T-cell (primary cell): ENCODE results near the gene DHX57. TPM values are rescaled to one million over a fixed set of nuclear protein-coding genes. Genes with fewer than 3 reads are reported as not detected.
"Not testable (repeated sequence)": the region's sequence is repeated elsewhere in the genome, so short reads cannot be mapped to it uniquely, and the experiment has no call there.

Experiments
- ATAC-seq, 4 experiments: fragments of 200-7000 bp in 3 of 4; fragments of 150-1000 bp in 1 of 4; cut with Tn5 transposase; replicated peaks in 1 of 4; 1 replicate in 3 of 4; 2 replicates in 1 of 4; pipeline ENCODE4 v1.10.0; 2021; ENCODE audit warnings: moderate library complexity in 3 of 4, mild to moderate bottlenecking in 2 of 4, moderate number of reproducible peaks in 1 of 4
- CTCF ChIA-PET, 2 donors: fragments of 300-600 bp; sonication (Branson Sonifier 250); formaldehyde crosslinking; loops; one replicate each; lab custom pipeline; 2022; ENCODE audit warnings: antibody characterized with exemption in 2 of 2; lab: Charles Lee
- POLR2A ChIA-PET, 2 donors: fragments of 300-600 bp; sonication (Branson Sonifier 250); formaldehyde crosslinking; loops; one replicate each; lab custom pipeline; 2022; ENCODE audit warnings: antibody characterized with exemption in 2 of 2; lab: Charles Lee
- DNase-seq, 35 experiments: peaks; one replicate each; pipeline versions ENCODE4 v3.0.0 to v3.0.0-alpha.2; 2013 to 2023
- H3K27ac ChIP-seq: one replicate; pipeline ENCODE4 v1.5.1; 2013; ENCODE audit warnings: low read length
- H3K27me3 ChIP-seq, 2 experiments: replicated peaks in 1 of 2; 1 replicate in 1 of 2; 2 replicates in 1 of 2; pipeline versions ENCODE4 v1.6.1 to v1.7.0; 2013; ENCODE audit warnings: low read length in 1 of 2, mixed read lengths in 1 of 2; ENCODE audit not compliant: control insufficient read depth in 2 of 2, insufficient read depth in 2 of 2; ENCODE audit errors: extremely low read depth in 1 of 2
- H3K36me3 ChIP-seq, 2 donors: 1 replicate in 1 of 2; 2 replicates in 1 of 2; pipeline versions ENCODE4 v1.6.1 to v1.7.0; 2013; ENCODE audit warnings: low read length in 1 of 2; ENCODE audit not compliant: control insufficient read depth in 2 of 2, insufficient read depth in 1 of 2; ENCODE audit errors: extremely low read depth in 1 of 2
- H3K4me1 ChIP-seq, 2 experiments: 1 replicate in 1 of 2; 2 replicates in 1 of 2; pipeline versions ENCODE4 v1.6.1 to v1.7.0; 2013; ENCODE audit warnings: low read length in 2 of 2, mixed read lengths in 1 of 2; ENCODE audit not compliant: insufficient read depth in 2 of 2, control insufficient read depth in 1 of 2; ENCODE audit errors: extremely low read depth in 1 of 2
- H3K4me3 ChIP-seq, 2 donors: 1 replicate in 1 of 2; 2 replicates in 1 of 2; pipeline versions ENCODE4 v1.5.1 to v1.7.0; 2013; ENCODE audit warnings: mild to moderate bottlenecking in 2 of 2, low read length in 1 of 2, moderate library complexity in 1 of 2; ENCODE audit not compliant: control insufficient read depth in 1 of 2; ENCODE audit errors: extremely low read depth in 1 of 2
- H3K9me3 ChIP-seq: 2 replicates; pipeline ENCODE4 v1.7.0; 2013
- H3K27ac Mint-ChIP-seq, 2 donors: one replicate each; pipeline ENCODE4 v1.8.0; 2020 to 2021; ENCODE audit warnings: mild to moderate bottlenecking in 2 of 2, mixed read lengths in 2 of 2
- H3K27me3 Mint-ChIP-seq, 2 donors: one replicate each; pipeline ENCODE4 v1.8.0; 2021 to 2022; ENCODE audit warnings: mixed read lengths in 2 of 2
- H3K36me3 Mint-ChIP-seq: one replicate; pipeline ENCODE4 v1.8.0; 2021; ENCODE audit warnings: mixed read lengths
- H3K4me1 Mint-ChIP-seq, 3 donors: one replicate each; pipeline ENCODE4 v1.8.0; 2020 to 2022; ENCODE audit warnings: mixed read lengths in 3 of 3, mild to moderate bottlenecking in 1 of 3
- H3K4me3 Mint-ChIP-seq, 3 donors: one replicate each; pipeline ENCODE4 v1.8.0; 2020 to 2022; ENCODE audit warnings: mild to moderate bottlenecking in 3 of 3, mixed read lengths in 3 of 3, moderate library complexity in 3 of 3
- H3K9me3 Mint-ChIP-seq, 3 donors: one replicate each; pipeline ENCODE4 v1.8.0; 2020 to 2022; ENCODE audit warnings: mixed read lengths in 3 of 3
- WGBS: methylation state at CpG from one replicate; pipeline ENCODE4 v1.1.5; 2013; ENCODE audit warnings: missing lambda C conversion rate; ENCODE audit not compliant: insufficient coverage; 5-methylcytosine and 5-hydroxymethylcytosine counted together
- total RNA-seq, 35 experiments: library from RNA in 6 of 35; stranded (reverse) in 6 of 35; fragments of 120-200 nt in 1 of 35; gene quantifications; one replicate each; pipeline versions ENCODE4 v1.2.1 to v1.2.4 and lab custom pipeline; 2013 to 2026

Gene DHX57
- total RNA-seq, 5 donors from 2014 or later (not counting 1 experiment from before 2014, with no cell fraction given): 14.2 to 20.5 (median 16.0) TPM

- Histone ChIP-seq H3K4me1 (no peaks in the 10 kb centered on the region), H3K9me3 (no peaks in the 10 kb centered on the region), H3K27ac (no peak overlapping the region), H3K36me3 (peaks cover 0 to 13% of the 10 kb centered on the region in 2 donors), H3K27me3 (no peaks in the 10 kb centered on the region), H3K4me3 (no peak overlapping the region)
- DNase-seq: no peak
- Mint-ChIP-seq H3K9me3 (no peaks in the 10 kb centered on the region), H3K4me1 (no peaks in the 10 kb centered on the region), H3K27ac (no peak overlapping the region), H3K36me3 (peaks cover 25% of the 10 kb centered on the region), H3K4me3 (no peak overlapping the region), H3K27me3 (no peaks in the 10 kb centered on the region)
- POLR2A ChIA-PET: no interaction called here
- CTCF ChIA-PET: no interaction called here
- 75% methylated on average over 2 of the region's 6 CpGs for WGBS
- ATAC-seq: no peak
Observed at GRCh38 chr2:38830526-38831159, 45.1 kb downstream of the DHX57 start.

GRCh38 chr2:38829971-38830370 lies 45.8 kb downstream of the DHX57 start:
- H3K9me3 ChIP-seq: no peaks in the 10 kb centered on the region
- no peaks in the 10 kb centered on the region for H3K27me3 ChIP-seq
- ChIA-PET CTCF (no interaction called here), POLR2A (no interaction called here)
- H3K4me3 Mint-ChIP-seq: no peak overlapping the region
- no peak overlapping the region for H3K4me3 ChIP-seq
- no peak overlapping the region for H3K27ac ChIP-seq
- no peaks in the 10 kb centered on the region for H3K4me1 Mint-ChIP-seq
- H3K9me3 Mint-ChIP-seq: no peaks in the 10 kb centered on the region
- H3K4me1 ChIP-seq: no peaks in the 10 kb centered on the region
- DNase-seq (no peak), ATAC-seq (no peak)
- no peak overlapping the region for H3K27ac Mint-ChIP-seq
- WGBS: no CpG with 5 or more reads among the region's 1 CpG
- peaks cover 26% of the 10 kb centered on the region for H3K36me3 Mint-ChIP-seq
- no peaks in the 10 kb centered on the region for H3K27me3 Mint-ChIP-seq
- peaks cover 0 to 16% of the 10 kb centered on the region in 2 donors for H3K36me3 ChIP-seq

- CTCF ChIA-PET: interaction anchor here (0.5 to 0.7 kb wide), 4 partner anchors 245 to 1554 kb away, joined by 3 to 8 read pairs (median 4); no protein-coding TSS in a partner anchor
- Histone ChIP-seq H3K27ac (no peak overlapping the region), H3K36me3 (peaks cover 0 to 20% of the 10 kb centered on the region in 2 donors), H3K9me3 (no peaks in the 10 kb centered on the region), H3K4me1 (no peaks in the 10 kb centered on the region), H3K27me3 (no peaks in the 10 kb centered on the region), H3K4me3 (no peak overlapping the region)
- ATAC-seq: no peak
- DNase-seq: no peak
- H3K36me3 Mint-ChIP-seq: peaks cover 32% of the 10 kb centered on the region
- no peak overlapping the region for H3K4me3 Mint-ChIP-seq
- H3K27me3 Mint-ChIP-seq: no peaks in the 10 kb centered on the region
- no peaks in the 10 kb centered on the region for H3K4me1 Mint-ChIP-seq
- no peak overlapping the region for H3K27ac Mint-ChIP-seq
- H3K9me3 Mint-ChIP-seq: no peaks in the 10 kb centered on the region
- WGBS: no CpG with 5 or more reads among the region's 4 CpGs
- POLR2A ChIA-PET: no interaction called here
Observed at GRCh38 chr2:38828460-38828859, 47.3 kb downstream of the DHX57 start.

GRCh38 chr2:38827539-38828145 lies 48.1 kb downstream of the DHX57 start:
- H3K27ac Mint-ChIP-seq, H3K27me3 ChIP-seq: not testable (repeated sequence)
- H3K36me3 Mint-ChIP-seq: peaks cover 36% of the 10 kb centered on the region

GRCh38 chr2:38825956-38826355 lies 49.8 kb downstream of the DHX57 start:
- POLR2A ChIA-PET: no interaction called here
- Mint-ChIP-seq H3K27ac (no peak overlapping the region), H3K36me3 (peaks cover 41% of the 10 kb centered on the region), H3K4me1 (no peaks in the 10 kb centered on the region), H3K4me3 (no peak overlapping the region), H3K9me3 (no peaks in the 10 kb centered on the region), H3K27me3 (no peaks in the 10 kb centered on the region)
- no CpG with 5 or more reads among the region's 2 CpGs for WGBS
- DNase-seq (no peak), ATAC-seq (no peak)
- H3K36me3 ChIP-seq: peaks cover 0 to 26% of the 10 kb centered on the region in 2 donors
- CTCF ChIA-PET: interaction anchor here in 1 of 2 donors (0.6 kb wide), 1 partner anchor 33 kb away, joined by 3 read pairs; no protein-coding TSS in a partner anchor
- H3K4me1 ChIP-seq: no peaks in the 10 kb centered on the region
- no peaks in the 10 kb centered on the region for H3K9me3 ChIP-seq
- H3K4me3 ChIP-seq: no peak overlapping the region
- H3K27me3 ChIP-seq: no peaks in the 10 kb centered on the region
- no peak overlapping the region for H3K27ac ChIP-seq

More at GRCh38 chr2:38827539-38828145, 48.1 kb downstream of the DHX57 start:
- H3K4me3 ChIP-seq, H3K4me1 Mint-ChIP-seq, CTCF ChIA-PET, H3K9me3 Mint-ChIP-seq, H3K27me3 Mint-ChIP-seq, H3K9me3 ChIP-seq, H3K4me1 ChIP-seq, ATAC-seq, H3K4me3 Mint-ChIP-seq, H3K27ac ChIP-seq, DNase-seq, POLR2A ChIA-PET: not testable (repeated sequence)
- no CpG with 5 or more reads among the region's 10 CpGs for WGBS
- peaks cover 0 to 23% of the 10 kb centered on the region in 2 donors for H3K36me3 ChIP-seq

GRCh38 chr2:38824906-38825305 lies 50.8 kb downstream of the DHX57 start:
- no peak overlapping the region for H3K27ac Mint-ChIP-seq
- DNase-seq (no peak), ATAC-seq (no peak)
- peaks cover 44% of the 10 kb centered on the region for H3K36me3 Mint-ChIP-seq
- H3K4me1 Mint-ChIP-seq: no peaks in the 10 kb centered on the region
- Histone ChIP-seq H3K4me1 (no peaks in the 10 kb centered on the region), H3K27me3 (no peaks in the 10 kb centered on the region), H3K9me3 (no peaks in the 10 kb centered on the region), H3K4me3 (no peak overlapping the region), H3K27ac (no peak overlapping the region), H3K36me3 (peaks cover 0 to 26% of the 10 kb centered on the region in 2 donors)
- POLR2A ChIA-PET: interaction anchor here in 1 of 2 donors (0.6 kb wide), 1 partner anchor 167 kb away, joined by 3 read pairs; no protein-coding TSS in a partner anchor
- no peaks in the 10 kb centered on the region for H3K27me3 Mint-ChIP-seq
- H3K4me3 Mint-ChIP-seq: no peak overlapping the region
- CTCF ChIA-PET: no interaction called here
- H3K9me3 Mint-ChIP-seq: no peaks in the 10 kb centered on the region
- WGBS: no CpG with 5 or more reads among the region's 2 CpGs
